H1 (cell line): ENCODE data around the gene GSTO2. TPM values are rescaled to one million over a fixed set of nuclear protein-coding genes. Genes with fewer than 3 reads are reported as not detected.

Experiments used
- ASH2L ChIP-seq: fragments of 200-600, 300-600 bp; sonication (generic); IDR thresholded peaks from one replicate; pipeline ENCODE4 v1.7.1; 2017; ENCODE audit warnings: low read length
- NANOG ChIP-seq: IDR thresholded peaks from 2 replicates; pipeline ENCODE4 v1.6.1; 2011; ENCODE audit warnings: low read length, low read depth, mild to moderate bottlenecking, inconsistent platforms; ENCODE audit not compliant: insufficient read depth, poor library complexity, severe bottlenecking
- NRF1 ChIP-seq: IDR thresholded peaks from 2 replicates; pipeline ENCODE4 v1.6.1; 2011; ENCODE audit warnings: mild to moderate bottlenecking, low read depth, low read length, improper control_type of control experiment
- SP1 ChIP-seq: IDR thresholded peaks from 2 replicates; pipeline ENCODE4 v1.6.1; 2011; ENCODE audit warnings: low read depth, low read length
- polyA plus RNA-seq, 7 experiments: library from polyadenylated mRNA; depleted of rRNA in 3 of 7; stranded (reverse) in 5 of 7; unstranded in 2 of 7; fragments of >200 nt in 5 of 7; fragments of 200-250 nt in 2 of 7; gene quantifications; 1 replicate in 5 of 7; 2 replicates in 1 of 7; 4 replicates in 1 of 7; pipeline versions ENCODE4 v1.2.1 to v1.2.3, GENCODE V29; 2011 to 2013; ENCODE audit warnings: missing spikeins in 2 of 7, mixed read lengths in 2 of 7
- total RNA-seq: library from RNA; stranded (reverse); fragmentation: NEBNext Ultra II Directional; extraction: Animal tissue kit (Norgen Biotek cat#: 25700); gene quantifications from 2 replicates; pipeline ENCODE4 v1.2.1, GENCODE V29; 2021
- TF ChIP-seq, protein P1 (sequence below): IDR thresholded peaks from 2 replicates; pipeline ENCODE4 v1.6.1; 2011; ENCODE audit warnings: low read length, improper control_type of control experiment

The GSTO2 gene
- total and polyA plus RNA-seq, 2 of the 8 experiments (the other 6 are each of a cell fraction or from before 2014, with no cell fraction given) = 13.1 to 41.7 TPM

- TF ChIP-seq, protein P1, sequence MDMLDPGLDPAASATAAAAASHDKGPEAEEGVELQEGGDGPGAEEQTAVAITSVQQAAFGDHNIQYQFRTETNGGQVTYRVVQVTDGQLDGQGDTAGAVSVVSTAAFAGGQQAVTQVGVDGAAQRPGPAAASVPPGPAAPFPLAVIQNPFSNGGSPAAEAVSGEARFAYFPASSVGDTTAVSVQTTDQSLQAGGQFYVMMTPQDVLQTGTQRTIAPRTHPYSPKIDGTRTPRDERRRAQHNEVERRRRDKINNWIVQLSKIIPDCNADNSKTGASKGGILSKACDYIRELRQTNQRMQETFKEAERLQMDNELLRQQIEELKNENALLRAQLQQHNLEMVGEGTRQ = no peak
- TF ChIP-seq NRF1 = no peak
- no peak for TF ChIP-seq NANOG
- TF ChIP-seq SP1 = 0 out of 2 replicates have a peak, but pooled peaks have one; percentile 2
- no peak for TF ChIP-seq ASH2L
Observed at GRCh38 chr10:104328646-104328895, 59.6 kb downstream of the GSTO2 start (continued).
